ENCODE measurements around the gene SLC5A11.
"Not testable (repeated sequence)": the region's sequence is repeated elsewhere in the genome, so short reads cannot be mapped to it uniquely, and the experiment has no call there.

Gene SLC5A11

DNA sequence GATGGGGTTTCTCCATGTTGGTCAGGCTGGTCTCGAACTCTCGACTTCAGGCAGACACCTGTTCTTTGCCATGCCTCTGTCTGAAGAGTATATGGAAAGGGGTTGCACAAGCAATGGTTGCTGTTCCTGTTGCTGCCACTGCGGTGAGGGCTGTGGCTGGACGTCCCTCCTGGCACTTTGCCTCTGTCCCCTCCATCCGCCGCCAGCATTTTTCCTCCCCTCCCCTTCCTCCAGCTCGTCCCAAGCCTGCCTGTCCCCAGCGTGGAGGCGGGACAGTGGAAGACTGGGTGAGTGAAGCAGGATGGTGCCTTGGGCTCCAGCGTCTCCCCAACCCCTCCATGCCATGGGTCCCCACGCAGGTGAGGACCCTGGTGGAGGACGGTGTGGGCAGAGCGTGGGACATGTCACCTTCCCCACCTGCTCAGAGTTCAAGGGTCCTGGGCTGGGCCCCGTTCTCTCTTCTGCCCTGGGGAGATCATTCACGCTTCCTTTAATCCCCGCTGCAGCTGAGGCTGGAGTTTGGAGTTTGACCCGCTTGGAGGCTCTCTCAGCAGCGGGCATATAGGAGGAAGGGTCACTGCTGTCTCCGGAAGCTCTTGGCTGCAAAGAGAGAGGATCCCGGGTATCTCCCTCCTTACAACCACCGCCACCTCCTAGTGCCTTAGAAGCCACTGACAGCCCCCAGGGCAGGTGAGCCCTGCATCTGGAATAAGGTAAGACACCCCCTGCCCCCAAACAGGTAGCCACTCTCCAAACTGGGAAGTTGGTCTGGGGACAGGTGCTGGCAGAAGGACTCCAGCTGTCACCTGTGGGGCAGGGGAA is at the start of gene SLC5A11:
TSS of gene SLC5A11 (plus strand) at position 238 of the 822 bp plus-strand sequence. CDS start 12,681 bp downstream, outside the sequence.
- no peak for TF ChIP-seq CTCF (IDR thresholded peaks at IDR 0.05; ENCODE audit: control extremely low read depth, extremely low read depth, low read depth, missing control alignments)
- ChIA-PET POLR2A (no interaction called here), CTCF (no interaction called here)
- no peak for DNase-seq (ENCODE audit: extremely low spot score)

- DNase-seq (ENCODE audit: extremely low spot score), result no peak
- CTCF ChIA-PET, result interaction anchor here (0.6 to 1.5 kb wide), 6 partner anchors 8 to 295 kb away, joined by 3 to 6 read pairs (median 3); no protein-coding TSS in a partner anchor
- POLR2A ChIA-PET, result no interaction called here
- peak; percentile 33 for TF ChIP-seq CTCF (IDR thresholded peaks at IDR 0.05; ENCODE audit: control extremely low read depth, extremely low read depth, low read depth, missing control alignments)
Observed at GRCh38 chr16:24800586-24800985, 45.2 kb upstream of the SLC5A11 start.

GRCh38 chr16:24801761-24802302 is 43.9 kb upstream of the SLC5A11 start:
- ChIA-PET CTCF (interaction anchor here (0.6 to 1.0 kb wide), 2 partner anchors 12 to 25 kb away, joined by 3 read pairs; no protein-coding TSS in a partner anchor), POLR2A (no interaction called here)
- no peak for TF ChIP-seq CTCF (IDR thresholded peaks at IDR 0.05; ENCODE audit: control extremely low read depth, extremely low read depth, low read depth, missing control alignments)
- no peak for DNase-seq (ENCODE audit: extremely low spot score)

DNA sequence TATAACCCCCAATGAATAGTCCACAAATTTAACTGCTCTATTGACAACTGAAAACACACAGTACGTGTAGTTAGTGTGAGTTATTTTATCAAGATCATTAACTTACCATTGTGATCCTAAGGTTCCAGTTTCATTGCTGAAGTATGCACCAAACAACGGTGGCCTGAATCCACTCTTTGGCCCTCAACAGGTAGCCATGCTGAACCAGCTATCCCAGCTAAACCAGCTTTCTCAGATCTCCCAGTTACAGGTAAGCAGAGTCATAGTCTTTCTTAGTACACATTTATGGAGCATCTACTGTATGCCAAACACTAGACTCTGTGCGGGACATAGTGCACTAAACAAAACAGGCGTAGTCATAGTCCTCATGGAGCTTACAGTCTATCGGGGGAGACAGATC is 40.3 kb upstream of the SLC5A11 start:
- ChIA-PET CTCF (no interaction called here), POLR2A (no interaction called here)
- DNase-seq (ENCODE audit: extremely low spot score), result no peak
- TF ChIP-seq CTCF (IDR thresholded peaks at IDR 0.05; ENCODE audit: control extremely low read depth, extremely low read depth, low read depth, missing control alignments), result no peak

GRCh38 chr16:24807301-24807700 is 38.5 kb upstream of the SLC5A11 start:
- CTCF ChIA-PET, result interaction anchor here (1.1 kb wide), 1 partner anchor 13 kb away, joined by 3 read pairs; no protein-coding TSS in a partner anchor
- no peak for DNase-seq (ENCODE audit: extremely low spot score)
- POLR2A ChIA-PET, result no interaction called here
- TF ChIP-seq CTCF (IDR thresholded peaks at IDR 0.05; ENCODE audit: control extremely low read depth, extremely low read depth, low read depth, missing control alignments), result no peak

DNA sequence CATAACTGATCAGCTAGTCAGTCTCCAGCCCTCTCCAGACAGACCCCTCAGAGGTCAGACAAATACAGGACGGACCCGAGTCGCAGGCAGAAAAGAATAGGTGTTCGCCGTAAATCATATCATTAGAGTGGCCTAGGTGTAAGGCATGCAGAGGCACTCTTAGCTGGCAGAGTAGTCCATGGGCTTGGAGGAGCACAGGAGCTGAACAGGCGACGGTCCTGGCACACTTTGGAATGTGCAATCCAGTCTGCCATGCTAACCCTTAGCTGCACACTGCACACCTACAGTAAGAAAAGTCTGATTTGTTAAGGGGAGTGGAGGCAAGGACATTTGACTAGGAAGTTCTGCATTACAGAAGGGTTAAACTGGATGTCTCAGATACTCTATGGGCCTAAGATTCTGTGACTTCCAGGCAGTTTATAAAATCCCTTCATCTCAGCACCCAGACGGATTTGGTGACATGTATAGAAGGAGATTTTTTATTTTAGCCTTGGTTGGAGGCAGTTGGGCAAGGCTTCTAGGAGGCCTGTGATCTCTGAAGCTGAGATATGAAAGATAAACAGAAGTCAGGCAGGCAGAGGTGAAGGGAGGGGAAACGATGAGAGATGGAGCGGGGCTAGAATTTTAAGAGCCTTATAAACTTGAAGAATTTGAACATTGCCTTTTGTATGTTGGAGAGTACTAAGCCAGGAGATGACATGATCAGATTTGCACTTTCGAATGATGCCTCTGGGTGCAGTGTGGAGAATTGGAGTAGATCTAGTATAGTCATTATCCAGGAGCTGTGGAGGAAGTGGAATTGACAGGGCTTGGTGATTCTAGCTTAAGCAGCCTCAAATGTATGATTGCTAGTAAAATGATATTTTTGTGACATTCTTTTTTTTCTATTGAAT is 34.6 kb upstream of the SLC5A11 start:
- no peak for TF ChIP-seq CTCF (IDR thresholded peaks at IDR 0.05; ENCODE audit: control extremely low read depth, extremely low read depth, low read depth, missing control alignments)
- ChIA-PET POLR2A (no interaction called here), CTCF (no interaction called here)
- no peak for DNase-seq (ENCODE audit: extremely low spot score)

- POLR2A ChIA-PET; DNase-seq (ENCODE audit: extremely low spot score): not testable (repeated sequence)
- CTCF ChIA-PET, result interaction anchor here (0.8 to 2.8 kb wide), 4 partner anchors 11 to 17 kb away, joined by 3 to 10 read pairs (median 4); no protein-coding TSS in a partner anchor
Observed at GRCh38 chr16:24812813-24813212, 33.0 kb upstream of the SLC5A11 start.
